Muscle of back (tissue), 11 donors: Measurements from ENCODE around the gene DNAI2. TPM values are rescaled to one million over a fixed set of nuclear protein-coding genes. Genes with fewer than 3 reads are reported as not detected.

Experiments used
- DNase-seq, 3 donors: peaks; one replicate each; pipeline versions ENCODE4 v3.0.0 to v3.0.0-alpha.2; 2013
- polyA plus RNA-seq, 10 donors: library from polyadenylated mRNA; unstranded; fragments of 120-200 nt; gene quantifications; one replicate each; pipeline ENCODE4 v1.2.1, GENCODE V29; 2013; ENCODE audit not compliant: insufficient read length in 10 of 10

DNAI2 gene
- polyA plus RNA-seq, 10 donors, result 0.13 to 0.42 (median 0.35) TPM; not detected in 5

DNA sequence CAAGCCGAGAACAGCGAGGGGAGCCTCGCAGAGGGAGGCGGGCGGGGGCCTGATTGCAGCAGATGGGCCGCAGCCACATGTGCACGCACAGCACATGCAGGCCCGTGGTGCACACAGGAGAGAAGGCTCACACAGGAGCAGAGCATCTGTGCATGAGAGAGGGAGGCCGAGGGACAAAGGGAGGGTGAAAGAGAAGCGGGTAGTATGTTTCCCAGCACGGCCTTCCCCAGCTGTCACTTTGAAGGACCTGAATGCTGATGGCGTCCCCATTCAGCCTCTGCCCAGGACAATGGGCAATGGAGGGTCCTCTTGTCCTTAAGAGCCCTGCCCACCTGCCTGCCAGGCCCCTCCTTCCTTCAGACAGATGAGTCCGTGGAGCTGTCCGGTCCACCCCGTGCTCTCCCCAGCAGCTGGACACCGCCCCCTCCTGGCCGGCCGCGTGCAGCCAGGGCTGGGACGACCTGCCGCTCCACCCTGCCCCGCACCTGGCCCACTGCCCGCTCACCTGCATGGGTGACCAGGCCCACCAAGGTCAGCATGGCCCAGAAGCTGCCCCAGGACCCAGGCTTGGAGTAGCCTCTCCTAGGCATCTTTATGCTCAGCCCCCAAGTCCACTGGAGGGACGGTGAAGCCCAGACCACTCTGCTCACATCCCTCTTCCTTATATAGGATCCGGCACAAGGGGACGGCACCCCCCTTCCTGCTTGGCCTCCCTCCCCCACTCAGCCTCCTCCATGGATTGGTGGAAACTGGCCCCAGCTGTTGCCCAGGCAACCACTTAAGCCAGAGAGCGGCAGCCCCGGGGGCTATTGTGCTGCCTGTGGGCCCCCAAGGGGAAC, 87.4 kb downstream of the DNAI2 start, which contains the start of gene BTBD17:
BTBD17 (minus strand) TSS at position 639 of the 839 bp plus-strand sequence; CDS start at position 590, 49 bp downstream.
- DNase-seq, result peak in 2 of 3 donors; percentile 52 to 76

DNA sequence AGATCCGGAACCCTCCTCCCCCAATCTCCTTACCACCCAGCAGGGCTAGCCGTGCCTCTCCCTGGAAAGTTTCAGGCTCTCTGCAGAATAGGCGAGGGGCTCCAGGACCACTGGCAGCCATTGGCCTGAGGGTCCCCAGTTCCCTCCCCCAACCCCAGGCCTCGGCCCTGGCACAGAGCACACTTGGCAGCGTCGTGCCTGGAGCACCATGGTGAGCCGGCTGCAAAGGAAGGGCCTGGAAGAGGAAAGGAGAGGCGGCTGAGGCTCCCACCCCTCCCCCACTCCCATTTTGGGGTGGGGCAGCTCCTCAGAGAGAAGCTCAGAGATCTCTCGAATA, 88.0 kb downstream of the DNAI2 start:
- no peak for DNase-seq

DNA sequence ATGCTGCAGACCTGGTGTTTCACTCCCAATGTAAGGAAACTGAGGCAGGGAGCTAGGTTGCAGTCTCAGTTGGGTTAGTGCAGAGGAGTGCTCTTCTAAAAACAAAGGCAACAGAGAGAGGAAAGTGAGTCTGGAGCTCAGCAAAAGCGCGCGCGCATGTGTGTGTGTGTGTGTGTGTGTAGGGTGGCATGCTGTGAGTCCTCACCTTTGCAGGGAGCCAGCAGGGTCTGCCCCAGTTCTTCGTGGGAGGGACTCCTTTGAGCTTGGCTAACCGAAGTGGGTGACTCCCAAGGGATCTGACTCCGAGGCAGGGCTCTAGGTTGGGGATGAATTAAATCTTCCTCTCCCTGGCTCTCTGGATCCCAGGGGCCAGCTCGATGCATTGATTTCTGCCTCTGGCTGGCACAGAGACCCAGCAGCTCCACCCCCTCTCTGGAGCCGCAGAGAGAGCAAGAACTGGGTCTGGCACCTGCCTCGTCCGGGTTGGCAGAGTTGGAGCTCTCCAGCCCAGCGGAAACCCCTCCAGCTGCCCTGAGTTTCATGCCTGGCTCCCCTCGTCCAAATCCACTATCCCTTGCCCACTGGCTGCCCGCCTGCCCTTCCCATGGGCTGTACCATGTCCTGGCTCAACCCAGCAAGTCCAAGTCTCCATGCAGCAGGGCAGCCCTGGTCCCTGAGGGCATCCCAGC, 88.9 kb downstream of the DNAI2 start:
- peak in 2 of 3 donors; percentile 47 to 55 for DNase-seq

Other genes starting within 250 kb of the DNAI2 start
- gene RPL38, start 70.6 kb upstream of the DNAI2 start, polyA plus RNA-seq, result 1,000 to 10,000 TPM; 1,488 to 1,957 (median 1,685) TPM
- 10 to 100 TPM; 48.7 to 98.6 (median 61.7) TPM for gene TTYH2, start 60.7 kb upstream of the DNAI2 start, polyA plus RNA-seq
- gene KIF19, start 52.0 kb downstream of the DNAI2 start, polyA plus RNA-seq, result 1 to 10 TPM; 1.0 to 2.3 (median 1.7) TPM
- gene BTBD17, start 87.6 kb downstream of the DNAI2 start, polyA plus RNA-seq, result under 1 TPM in 8 of 10 donors, not detected in 2; 0.09 to 0.24 (median 0.15) TPM
- under 1 TPM in 6 of 10 donors, not detected in 4; 0.17 to 0.53 (median 0.41) TPM for gene GPR142, start 93.3 kb downstream of the DNAI2 start, polyA plus RNA-seq
- gene GPRC5C, start 157.9 kb downstream of the DNAI2 start, polyA plus RNA-seq, result 10 to 100 TPM; 19.5 to 33.8 (median 27.4) TPM
- gene CD300A, start 192.4 kb downstream of the DNAI2 start, polyA plus RNA-seq, result 1 to 10 TPM; 1.8 to 3.5 (median 2.2) TPM